Esophagus muscularis mucosa (tissue), 4 donors: ENCODE data around the gene PCDH9.

Experiments
- EP300 ChIP-seq: sonication (generic); formaldehyde crosslinking; IDR thresholded peaks from one replicate; pipeline ENCODE4 v1.6.1; 2017; ENCODE audit warnings: antibody characterized with exemption
- POLR2A ChIP-seq: fragments of 450-650 bp; IDR thresholded peaks from one replicate; pipeline ENCODE4 v1.6.1; 2017; ENCODE audit warnings: antibody characterized with exemption, moderate library complexity, mild to moderate bottlenecking, low read depth
- POLR2AphosphoS5 ChIP-seq, 2 donors: sonication (generic); formaldehyde crosslinking; IDR thresholded peaks; one replicate each; pipeline ENCODE4 v1.6.1; 2017; ENCODE audit warnings: antibody characterized with exemption in 2 of 2
- TF ChIP-seq, protein P1 (sequence below), 3 experiments: fragments of 200-600 bp in 2 of 3; fragments of 450-650 bp in 1 of 3; sonication (generic) in 2 of 3; IDR thresholded peaks; one replicate each; pipeline ENCODE4 v1.5.1; 2017 to 2019; ENCODE audit warnings: antibody characterized with exemption in 3 of 3, mild to moderate bottlenecking in 2 of 3, moderate library complexity in 1 of 3

DNA sequence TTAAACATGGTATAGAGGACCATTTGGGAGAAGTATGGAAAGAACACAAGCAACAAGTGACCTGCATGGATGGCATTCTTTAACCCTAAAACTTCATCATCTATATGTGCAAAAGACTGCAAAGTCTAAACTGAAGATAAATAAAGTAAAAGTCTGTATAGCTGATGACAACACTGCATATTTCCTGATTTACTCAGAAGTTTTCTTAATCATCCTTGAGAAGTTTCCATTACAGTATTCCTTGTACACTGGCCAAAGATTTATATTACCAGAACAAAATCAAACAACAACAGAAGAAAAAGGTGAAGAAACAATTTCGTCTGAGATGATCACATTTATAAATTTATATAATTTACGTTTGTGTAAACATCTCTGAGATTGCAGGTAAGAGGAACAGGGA is 805.7 kb downstream of the PCDH9 start:
- TF ChIP-seq, protein P1, sequence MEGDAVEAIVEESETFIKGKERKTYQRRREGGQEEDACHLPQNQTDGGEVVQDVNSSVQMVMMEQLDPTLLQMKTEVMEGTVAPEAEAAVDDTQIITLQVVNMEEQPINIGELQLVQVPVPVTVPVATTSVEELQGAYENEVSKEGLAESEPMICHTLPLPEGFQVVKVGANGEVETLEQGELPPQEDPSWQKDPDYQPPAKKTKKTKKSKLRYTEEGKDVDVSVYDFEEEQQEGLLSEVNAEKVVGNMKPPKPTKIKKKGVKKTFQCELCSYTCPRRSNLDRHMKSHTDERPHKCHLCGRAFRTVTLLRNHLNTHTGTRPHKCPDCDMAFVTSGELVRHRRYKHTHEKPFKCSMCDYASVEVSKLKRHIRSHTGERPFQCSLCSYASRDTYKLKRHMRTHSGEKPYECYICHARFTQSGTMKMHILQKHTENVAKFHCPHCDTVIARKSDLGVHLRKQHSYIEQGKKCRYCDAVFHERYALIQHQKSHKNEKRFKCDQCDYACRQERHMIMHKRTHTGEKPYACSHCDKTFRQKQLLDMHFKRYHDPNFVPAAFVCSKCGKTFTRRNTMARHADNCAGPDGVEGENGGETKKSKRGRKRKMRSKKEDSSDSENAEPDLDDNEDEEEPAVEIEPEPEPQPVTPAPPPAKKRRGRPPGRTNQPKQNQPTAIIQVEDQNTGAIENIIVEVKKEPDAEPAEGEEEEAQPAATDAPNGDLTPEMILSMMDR (IDR thresholded peaks at IDR 0.05) = no peak
- no peak for TF ChIP-seq EP300
- TF ChIP-seq POLR2A = no peak
- no peak for TF ChIP-seq POLR2AphosphoS5 (IDR thresholded peaks at IDR 0.05)
